GM10248 (cell line): Measurements from ENCODE around the gene SARS1.

Experiments used
- CTCF ChIA-PET: fragments of 300-600 bp; sonication (Branson Sonifier 250); formaldehyde crosslinking; extraction: SDS; loops from one replicate; lab custom pipeline; 2021; ENCODE audit warnings: antibody characterized with exemption; lab: Yijun Ruan, JAX
- POLR2A ChIA-PET: fragments of 350-650 bp; sonication (Branson Sonifier 250); formaldehyde crosslinking; extraction: SDS; loops from one replicate; lab custom pipeline; 2020; ENCODE audit warnings: antibody characterized with exemption; lab: Yijun Ruan, JAX
- DNase-seq: peaks from one replicate; pipeline ENCODE4 v3.0.0; 2012; ENCODE audit errors: extremely low spot score
- CTCF ChIP-seq: IDR thresholded peaks from 2 replicates; pipeline ENCODE4 v1.5.1; 2012; ENCODE audit warnings: mild to moderate bottlenecking, low read depth; ENCODE audit errors: extremely low read depth, missing control alignments, control extremely low read depth

SARS1 gene

GRCh38 chr1:109263234-109263596 is 49.5 kb downstream of the SARS1 start:
- TF ChIP-seq CTCF: no peak
- ChIA-PET CTCF (interaction anchor here (1.0 to 8.2 kb wide), 6 partner anchors 9 to 269 kb away, joined by 3 to 76 read pairs (median 12); partner anchors contain the start of genes PSRC1 and SORT1), POLR2A (no interaction called here)
- DNase-seq: no peak

- ChIA-PET POLR2A (no interaction called here), CTCF (interaction anchor here (0.7 to 8.2 kb wide), 12 partner anchors 10 to 269 kb away, joined by 3 to 76 read pairs (median 6); partner anchors contain the start of genes PSRC1 and SORT1)
- peak; percentile 89 for TF ChIP-seq CTCF
- peak; percentile 85 for DNase-seq
These were observed 50.1 kb downstream of the SARS1 start for GRCh38 chr1:109263597-109264378.

DNA sequence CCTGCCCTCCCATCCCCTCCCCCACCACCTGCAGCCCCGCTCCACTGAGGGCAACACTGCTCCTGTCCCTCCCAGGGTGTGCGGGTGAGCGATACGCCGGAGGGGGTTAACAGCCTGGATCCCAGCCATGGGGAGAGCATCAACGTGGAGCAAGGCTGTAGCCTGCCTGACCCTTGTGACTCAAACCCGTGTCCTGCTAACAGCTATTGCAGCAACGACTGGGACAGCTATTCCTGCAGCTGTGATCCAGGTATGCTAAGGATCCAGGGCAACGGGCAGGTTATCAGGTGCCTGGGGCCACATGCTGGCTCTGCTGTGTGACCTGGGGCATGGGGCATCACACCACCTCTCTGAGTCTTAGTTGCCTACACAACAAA is 50.6 kb downstream of the SARS1 start:
- no peak for DNase-seq
- CTCF ChIA-PET: interaction anchor here (0.7 to 8.2 kb wide), 11 partner anchors 10 to 268 kb away, joined by 3 to 76 read pairs (median 4); partner anchors contain the start of genes PSRC1 and SORT1
- POLR2A ChIA-PET: no interaction called here
- no peak for TF ChIP-seq CTCF

GRCh38 chr1:109265016-109265415 is 51.3 kb downstream of the SARS1 start:
- ChIA-PET POLR2A (no interaction called here), CTCF (interaction anchor here (1.2 to 8.2 kb wide), 7 partner anchors 11 to 268 kb away, joined by 4 to 76 read pairs (median 8); partner anchors contain the start of genes PSRC1 and SORT1)
- TF ChIP-seq CTCF: no peak
- DNase-seq: no peak

GRCh38 chr1:109265741-109266330 is 52.1 kb downstream of the SARS1 start:
- TF ChIP-seq CTCF: no peak
- ChIA-PET CTCF (interaction anchor here (1.2 to 8.2 kb wide), 4 partner anchors 17 to 267 kb away, joined by 4 to 76 read pairs (median 17); partner anchors contain the start of genes PSRC1 and SORT1), POLR2A (no interaction called here)

GRCh38 chr1:109266965-109267364 is 53.2 kb downstream of the SARS1 start:
- no peak for DNase-seq
- POLR2A ChIA-PET: no interaction called here
- CTCF ChIA-PET: interaction anchor here (0.9 to 8.2 kb wide), 3 partner anchors 10 to 266 kb away, joined by 3 to 76 read pairs (median 4); no protein-coding TSS in a partner anchor
- no peak for TF ChIP-seq CTCF

More at GRCh38 chr1:109265741-109266330, 52.1 kb downstream of the SARS1 start:
- DNase-seq: no peak
